Measurements from ENCODE around the gene HOTAIR.

The HOTAIR gene

GRCh38 chr12:53950437-53950773, 24.3 kb downstream of the HOTAIR start:
- TF ChIP-seq ARNTL (CRISPR knock-in tag; IDR thresholded peaks at IDR 0.05; ENCODE audit: borderline replicate concordance, low read depth): no peak
- TF ChIP-seq ZNF565 (CRISPR knock-in tag; conservative IDR thresholded peaks at IDR 0.05; ENCODE audit: low read depth): no peak
- no peak for TF ChIP-seq GLIS3 (CRISPR knock-in tag; IDR thresholded peaks at IDR 0.05)
- no peak for TF ChIP-seq CSDC2 (CRISPR knock-in tag; IDR thresholded peaks at IDR 0.05)

GRCh38 chr12:53949631-53950436, 24.9 kb downstream of the HOTAIR start:
- no peak for TF ChIP-seq BACH2 (CRISPR knock-in tag; IDR thresholded peaks at IDR 0.05; ENCODE audit: borderline replicate concordance)
- no peak for TF ChIP-seq PATZ1 (CRISPR knock-in tag; IDR thresholded peaks at IDR 0.05; ENCODE audit: borderline replicate concordance)
- no peak for TF ChIP-seq ZNF565 (CRISPR knock-in tag; conservative IDR thresholded peaks at IDR 0.05; ENCODE audit: low read depth)
- no peak for TF ChIP-seq ZNF8 (CRISPR knock-in tag; IDR thresholded peaks at IDR 0.05)
- TF ChIP-seq ZFP30 (CRISPR knock-in tag; IDR thresholded peaks at IDR 0.05): no peak
- TF ChIP-seq POU6F1 (CRISPR knock-in tag; IDR thresholded peaks at IDR 0.05; ENCODE audit: borderline replicate concordance, low read depth): no peak
- no peak for TF ChIP-seq TSHZ2 (CRISPR knock-in tag; IDR thresholded peaks at IDR 0.05)
- TF ChIP-seq PPARA (CRISPR knock-in tag; IDR thresholded peaks at IDR 0.05; ENCODE audit: borderline replicate concordance): no peak
- ATAC-seq: no peak

More at GRCh38 chr12:53950437-53950773, 24.3 kb downstream of the HOTAIR start:
- ATAC-seq: no peak

- TF ChIP-seq ZNF565 (CRISPR knock-in tag; conservative IDR thresholded peaks at IDR 0.05; ENCODE audit: low read depth) (no peak), ZFP3 (CRISPR knock-in tag; IDR thresholded peaks at IDR 0.05) (no peak), TOX (CRISPR knock-in tag; IDR thresholded peaks at IDR 0.05; ENCODE audit: borderline replicate concordance) (no peak), RARB (CRISPR knock-in tag; IDR thresholded peaks at IDR 0.05) (no peak), PPARA (CRISPR knock-in tag; IDR thresholded peaks at IDR 0.05; ENCODE audit: borderline replicate concordance) (no peak), BACH2 (CRISPR knock-in tag; IDR thresholded peaks at IDR 0.05; ENCODE audit: borderline replicate concordance) (no peak), ARNTL (CRISPR knock-in tag; IDR thresholded peaks at IDR 0.05; ENCODE audit: borderline replicate concordance, low read depth) (no peak), TSHZ2 (CRISPR knock-in tag; IDR thresholded peaks at IDR 0.05) (no peak), ESRRG (CRISPR knock-in tag; IDR thresholded peaks at IDR 0.05) (no peak), ZFP30 (CRISPR knock-in tag; IDR thresholded peaks at IDR 0.05) (no peak), SNAI2 (CRISPR knock-in tag; IDR thresholded peaks at IDR 0.05) (no peak), TCF4 (CRISPR knock-in tag; IDR thresholded peaks at IDR 0.05; ENCODE audit: borderline replicate concordance) (no peak), CSDC2 (CRISPR knock-in tag; IDR thresholded peaks at IDR 0.05) (no peak), POU6F1 (CRISPR knock-in tag; IDR thresholded peaks at IDR 0.05; ENCODE audit: borderline replicate concordance, low read depth) (no peak)
- no peak for ATAC-seq
Measured at GRCh38 chr12:53948650-53949593, 25.8 kb downstream of the HOTAIR start.
